CD1c-positive myeloid dendritic cell (primary cell): ENCODE results near the gene CAMTA2.
"Not testable (repeated sequence)": the region's sequence is repeated elsewhere in the genome, so short reads cannot be mapped to it uniquely, and the experiment has no call there.

Source experiments
- DNase-seq: peaks from one replicate; pipeline ENCODE4 v3.0.0-alpha.2; 2016; ENCODE audit errors: extremely low spot score

Gene CAMTA2

GRCh38 chr17:4986951-4987766, at the start of gene CAMTA2:
Gene CAMTA2, minus strand, starts transcription at chr17:4987675. Its CDS starts 1,453 bp downstream, at chr17:4986222.
- DNase-seq = peak; percentile 86

GRCh38 chr17:5035315-5035714, 47.8 kb upstream of the CAMTA2 start, which contains the start of gene SLC52A1:
Gene SLC52A1, minus strand, starts transcription at chr17:5035426. Its CDS starts 820 bp downstream, at chr17:5034606.
- no peak for DNase-seq

- no peak for DNase-seq
Measured at GRCh38 chr17:5034651-5035050, 47.2 kb upstream of the CAMTA2 start.

- DNase-seq = no peak
Measured at GRCh38 chr17:5034063-5034462, 46.6 kb upstream of the CAMTA2 start.

GRCh38 chr17:5033352-5034015, 46.0 kb upstream of the CAMTA2 start:
- no peak for DNase-seq

GRCh38 chr17:5032865-5033264, 45.4 kb upstream of the CAMTA2 start:
- DNase-seq = no peak

GRCh38 chr17:5031365-5032082, 44.0 kb upstream of the CAMTA2 start:
- DNase-seq = peak; percentile 98

GRCh38 chr17:5030168-5030567, 42.7 kb upstream of the CAMTA2 start:
- DNase-seq = not testable (repeated sequence)

GRCh38 chr17:5027916-5028315, 40.4 kb upstream of the CAMTA2 start:
- peak; percentile 56 for DNase-seq

GRCh38 chr17:5027299-5027698, 39.8 kb upstream of the CAMTA2 start:
- DNase-seq = no peak

GRCh38 chr17:5024604-5025003, 37.1 kb upstream of the CAMTA2 start:
- DNase-seq = no peak

GRCh38 chr17:5023588-5024147, 36.2 kb upstream of the CAMTA2 start:
- no peak for DNase-seq

- no peak for DNase-seq
Measured at GRCh38 chr17:5022171-5022711, 34.8 kb upstream of the CAMTA2 start.

GRCh38 chr17:5020502-5021023, 33.1 kb upstream of the CAMTA2 start:
- DNase-seq = no peak

GRCh38 chr17:5019475-5019956, 32.0 kb upstream of the CAMTA2 start:
- peak; percentile 31 for DNase-seq

- no peak for DNase-seq
Measured at GRCh38 chr17:5014357-5014756, 26.9 kb upstream of the CAMTA2 start.

- no peak for DNase-seq
Measured at GRCh38 chr17:5011928-5012327, 24.5 kb upstream of the CAMTA2 start.

- DNase-seq = no peak
Measured at GRCh38 chr17:5003214-5003867, 15.9 kb upstream of the CAMTA2 start.

- no peak for DNase-seq
Measured at GRCh38 chr17:5002121-5002788, 14.8 kb upstream of the CAMTA2 start.

GRCh38 chr17:5000237-5000639, 12.8 kb upstream of the CAMTA2 start:
- no peak for DNase-seq
